Activated CD8-positive, alpha-beta T cell treated with anti-CD3 and anti-CD28 coated beads for 36 hours (primary cell): Measurements from ENCODE around the gene AUTS2. TPM values are rescaled to one million over a fixed set of nuclear protein-coding genes. Genes with fewer than 3 reads are reported as not detected.

ENCODE experiments used
- ATAC-seq: fragments of 200-7000 bp; cut with Tn5 transposase; one replicate; pipeline ENCODE4 v1.10.0; 2021; ENCODE audit warnings: mild to moderate bottlenecking, moderate library complexity
- CTCF ChIA-PET: fragments of 350-600 bp; sonication (Branson Sonifier 250); formaldehyde crosslinking; loops from one replicate; lab custom pipeline; 2021; ENCODE audit warnings: antibody characterized with exemption; lab: Charles Lee
- POLR2A ChIA-PET: fragments of 350-600 bp; sonication (Branson Sonifier 250); formaldehyde crosslinking; loops from one replicate; lab custom pipeline; 2021; ENCODE audit warnings: antibody characterized with exemption; lab: Charles Lee
- DNase-seq: peaks from one replicate; pipeline ENCODE4 v3.0.0-alpha.2; 2020
- H3K27ac Mint-ChIP-seq: one replicate; pipeline ENCODE4 v1.8.0; 2021; ENCODE audit warnings: mild to moderate bottlenecking, mixed read lengths
- H3K27me3 Mint-ChIP-seq: one replicate; pipeline ENCODE4 v1.8.0; 2021; ENCODE audit warnings: mixed read lengths
- H3K36me3 Mint-ChIP-seq: one replicate; pipeline ENCODE4 v1.8.0; 2021; ENCODE audit warnings: low read depth, mixed read lengths
- H3K4me1 Mint-ChIP-seq: one replicate; pipeline ENCODE4 v1.8.0; 2021; ENCODE audit warnings: low read depth, mixed read lengths
- H3K4me3 Mint-ChIP-seq: one replicate; pipeline ENCODE4 v1.8.0; 2021; ENCODE audit warnings: mild to moderate bottlenecking, moderate library complexity, mixed read lengths
- H3K9me3 Mint-ChIP-seq: one replicate; pipeline ENCODE4 v1.8.0; 2021; ENCODE audit warnings: mixed read lengths
- intact Hi-C: fragments of 100-400 bp; cut with micrococcal nuclease; formaldehyde crosslinking; loops from one replicate; pipeline ENCODE4 v1.10.0; 2022
- total RNA-seq, 2 experiments: library from RNA; stranded (reverse); gene quantifications; one replicate each; pipeline ENCODE4 v1.2.3, GENCODE V29; 2021
- TF ChIP-seq, protein P1 (sequence below): fragments of 200-600 bp; IDR thresholded peaks from one replicate; pipeline ENCODE4 v1.8.0; 2022; ENCODE audit warnings: antibody characterized with exemption, mild to moderate bottlenecking

The AUTS2 gene
- total RNA-seq, 2 experiments from 2014 or later: 3.1 to 3.3 TPM

GRCh38 chr7:70580161-70580560 is 981.9 kb downstream of the AUTS2 start:
- no peaks in the 10 kb centered on the region for H3K27me3 Mint-ChIP-seq
- DNase-seq (no peak), ATAC-seq (no peak)
- no peak overlapping the region for H3K27ac Mint-ChIP-seq
- intact Hi-C loops: no loop called here
- TF ChIP-seq, protein P1, sequence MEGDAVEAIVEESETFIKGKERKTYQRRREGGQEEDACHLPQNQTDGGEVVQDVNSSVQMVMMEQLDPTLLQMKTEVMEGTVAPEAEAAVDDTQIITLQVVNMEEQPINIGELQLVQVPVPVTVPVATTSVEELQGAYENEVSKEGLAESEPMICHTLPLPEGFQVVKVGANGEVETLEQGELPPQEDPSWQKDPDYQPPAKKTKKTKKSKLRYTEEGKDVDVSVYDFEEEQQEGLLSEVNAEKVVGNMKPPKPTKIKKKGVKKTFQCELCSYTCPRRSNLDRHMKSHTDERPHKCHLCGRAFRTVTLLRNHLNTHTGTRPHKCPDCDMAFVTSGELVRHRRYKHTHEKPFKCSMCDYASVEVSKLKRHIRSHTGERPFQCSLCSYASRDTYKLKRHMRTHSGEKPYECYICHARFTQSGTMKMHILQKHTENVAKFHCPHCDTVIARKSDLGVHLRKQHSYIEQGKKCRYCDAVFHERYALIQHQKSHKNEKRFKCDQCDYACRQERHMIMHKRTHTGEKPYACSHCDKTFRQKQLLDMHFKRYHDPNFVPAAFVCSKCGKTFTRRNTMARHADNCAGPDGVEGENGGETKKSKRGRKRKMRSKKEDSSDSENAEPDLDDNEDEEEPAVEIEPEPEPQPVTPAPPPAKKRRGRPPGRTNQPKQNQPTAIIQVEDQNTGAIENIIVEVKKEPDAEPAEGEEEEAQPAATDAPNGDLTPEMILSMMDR: no peak
- no peaks in the 10 kb centered on the region for H3K36me3 Mint-ChIP-seq
- ChIA-PET POLR2A (no interaction called here), CTCF (no interaction called here)
- no peaks in the 10 kb centered on the region for H3K9me3 Mint-ChIP-seq
- H3K4me3 Mint-ChIP-seq: no peak overlapping the region
- no peaks in the 10 kb centered on the region for H3K4me1 Mint-ChIP-seq

- no peaks in the 10 kb centered on the region for H3K4me1 Mint-ChIP-seq
- ChIA-PET POLR2A (interaction anchor here (0.7 kb wide), 1 partner anchor 347 kb away, joined by 3 read pairs; no protein-coding TSS in a partner anchor), CTCF (interaction anchor here (0.9 to 2.6 kb wide), 2 partner anchors 13 to 115 kb away, joined by 3 to 10 read pairs; no protein-coding TSS in a partner anchor)
- DNase-seq (no peak), ATAC-seq (no peak)
- TF ChIP-seq, protein P1: no peak
- H3K36me3 Mint-ChIP-seq: no peaks in the 10 kb centered on the region
- H3K27me3 Mint-ChIP-seq: no peaks in the 10 kb centered on the region
- intact Hi-C loops: no loop called here
- H3K9me3 Mint-ChIP-seq: no peaks in the 10 kb centered on the region
- H3K27ac Mint-ChIP-seq: no peak overlapping the region
- no peak overlapping the region for H3K4me3 Mint-ChIP-seq
Observed at GRCh38 chr7:70582927-70583895, 984.9 kb downstream of the AUTS2 start.

GRCh38 chr7:70583965-70584883 is 985.9 kb downstream of the AUTS2 start:
- no peak for ATAC-seq
- TF ChIP-seq, protein P1: no peak
- ChIA-PET POLR2A (no interaction called here), CTCF (interaction anchor here (2.6 kb wide), 1 partner anchor 114 kb away, joined by 10 read pairs; no protein-coding TSS in a partner anchor)
- H3K9me3 Mint-ChIP-seq: no peaks in the 10 kb centered on the region
- no peak overlapping the region for H3K4me3 Mint-ChIP-seq
- no peaks in the 10 kb centered on the region for H3K4me1 Mint-ChIP-seq
- no peak for DNase-seq
- H3K27me3 Mint-ChIP-seq: no peaks in the 10 kb centered on the region
- no peaks in the 10 kb centered on the region for H3K36me3 Mint-ChIP-seq
- H3K27ac Mint-ChIP-seq: no peak overlapping the region
- intact Hi-C loops: no loop called here

DNA sequence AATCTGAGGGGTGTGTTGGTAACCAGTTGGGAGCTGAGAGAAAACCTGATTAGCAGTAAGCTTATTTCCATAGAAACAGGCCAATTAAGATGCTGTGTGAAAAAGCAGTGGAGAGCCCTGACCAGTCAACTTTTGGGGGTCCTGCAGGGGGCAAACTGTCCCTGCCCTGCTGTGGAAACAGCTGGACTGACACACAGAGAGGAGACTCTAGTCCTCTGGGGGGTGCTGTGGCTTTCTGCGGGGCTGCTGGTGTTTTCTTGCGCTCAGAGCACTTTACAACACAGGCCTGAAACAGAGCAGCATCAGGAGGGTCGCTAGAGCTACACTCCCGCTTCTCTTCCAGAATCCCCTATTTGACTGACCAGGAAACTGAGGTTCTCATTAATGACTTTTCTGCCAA is 986.8 kb downstream of the AUTS2 start:
- ChIA-PET POLR2A (no interaction called here), CTCF (interaction anchor here (2.6 kb wide), 1 partner anchor 113 kb away, joined by 10 read pairs; no protein-coding TSS in a partner anchor)
- intact Hi-C loops: no loop called here
- DNase-seq (peak; percentile 22), ATAC-seq (no peak)
- no peaks in the 10 kb centered on the region for H3K36me3 Mint-ChIP-seq
- no peaks in the 10 kb centered on the region for H3K4me1 Mint-ChIP-seq
- H3K9me3 Mint-ChIP-seq: no peaks in the 10 kb centered on the region
- H3K27me3 Mint-ChIP-seq: no peaks in the 10 kb centered on the region
- TF ChIP-seq, protein P1: no peak
- H3K27ac Mint-ChIP-seq: no peak overlapping the region
- no peak overlapping the region for H3K4me3 Mint-ChIP-seq
